HepG2 (cell line): ENCODE measurements around the gene UTF1.

ENCODE experiments used
- FOXA3 ChIP-seq: IDR thresholded peaks from 2 replicates; pipeline ENCODE4 v1.6.1; 2016; ENCODE audit warnings: missing genetic modification reagents, missing compliant biosample characterization
- JUND ChIP-seq: sonication (generic); formaldehyde crosslinking; IDR thresholded peaks from 2 replicates; pipeline ENCODE4 v1.8.0; 2022; ENCODE audit warnings: mild to moderate bottlenecking, missing genetic modification reagents
- TCF7 ChIP-seq: sonication (generic); IDR thresholded peaks from 2 replicates; pipeline ENCODE4 v1.6.1; 2016; ENCODE audit warnings: antibody characterized with exemption, low read depth
- TF ChIP-seq, protein P1 (sequence below): sonication (generic); formaldehyde crosslinking; IDR thresholded peaks from 2 replicates; pipeline ENCODE4 v1.5.0; 2020; ENCODE audit warnings: missing genetic modification reagents
- TF ChIP-seq, protein P2 (sequence below): sonication (generic); formaldehyde crosslinking; IDR thresholded peaks from 2 replicates; pipeline ENCODE4 v1.4.0; 2020; ENCODE audit warnings: missing genetic modification reagents
- TF ChIP-seq, protein P3 (sequence below): IDR thresholded peaks from 2 replicates; pipeline ENCODE4 v1.6.1; 2012; ENCODE audit warnings: low read length, improper control_type of control experiment

DNA sequence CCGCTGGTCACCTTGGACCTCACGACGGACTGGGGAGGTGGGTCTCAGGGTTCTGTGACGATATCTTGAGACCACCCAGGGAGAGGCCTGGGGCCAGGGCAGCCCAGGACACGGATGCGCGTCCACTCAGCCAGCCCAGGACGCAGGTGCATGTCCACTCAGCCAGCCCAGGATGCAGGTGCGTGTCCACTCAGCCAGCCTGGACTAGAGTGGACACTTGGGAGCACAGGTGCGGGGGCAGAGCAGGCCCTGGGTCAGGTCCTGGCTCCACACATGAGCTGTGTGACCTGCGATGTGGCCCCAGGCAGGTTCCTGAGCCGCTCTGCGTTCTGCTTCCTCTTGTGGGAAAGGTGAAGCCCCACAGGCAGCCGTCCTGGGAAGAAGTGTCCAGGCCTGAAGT is 47.8 kb upstream of the UTF1 start:
- TF ChIP-seq, protein P1, sequence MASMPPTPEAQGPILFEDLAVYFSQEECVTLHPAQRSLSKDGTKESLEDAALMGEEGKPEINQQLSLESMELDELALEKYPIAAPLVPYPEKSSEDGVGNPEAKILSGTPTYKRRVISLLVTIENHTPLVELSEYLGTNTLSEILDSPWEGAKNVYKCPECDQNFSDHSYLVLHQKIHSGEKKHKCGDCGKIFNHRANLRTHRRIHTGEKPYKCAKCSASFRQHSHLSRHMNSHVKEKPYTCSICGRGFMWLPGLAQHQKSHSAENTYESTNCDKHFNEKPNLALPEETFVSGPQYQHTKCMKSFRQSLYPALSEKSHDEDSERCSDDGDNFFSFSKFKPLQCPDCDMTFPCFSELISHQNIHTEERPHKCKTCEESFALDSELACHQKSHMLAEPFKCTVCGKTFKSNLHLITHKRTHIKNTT (CRISPR knock-in tag): no peak
- TF ChIP-seq, protein P2, sequence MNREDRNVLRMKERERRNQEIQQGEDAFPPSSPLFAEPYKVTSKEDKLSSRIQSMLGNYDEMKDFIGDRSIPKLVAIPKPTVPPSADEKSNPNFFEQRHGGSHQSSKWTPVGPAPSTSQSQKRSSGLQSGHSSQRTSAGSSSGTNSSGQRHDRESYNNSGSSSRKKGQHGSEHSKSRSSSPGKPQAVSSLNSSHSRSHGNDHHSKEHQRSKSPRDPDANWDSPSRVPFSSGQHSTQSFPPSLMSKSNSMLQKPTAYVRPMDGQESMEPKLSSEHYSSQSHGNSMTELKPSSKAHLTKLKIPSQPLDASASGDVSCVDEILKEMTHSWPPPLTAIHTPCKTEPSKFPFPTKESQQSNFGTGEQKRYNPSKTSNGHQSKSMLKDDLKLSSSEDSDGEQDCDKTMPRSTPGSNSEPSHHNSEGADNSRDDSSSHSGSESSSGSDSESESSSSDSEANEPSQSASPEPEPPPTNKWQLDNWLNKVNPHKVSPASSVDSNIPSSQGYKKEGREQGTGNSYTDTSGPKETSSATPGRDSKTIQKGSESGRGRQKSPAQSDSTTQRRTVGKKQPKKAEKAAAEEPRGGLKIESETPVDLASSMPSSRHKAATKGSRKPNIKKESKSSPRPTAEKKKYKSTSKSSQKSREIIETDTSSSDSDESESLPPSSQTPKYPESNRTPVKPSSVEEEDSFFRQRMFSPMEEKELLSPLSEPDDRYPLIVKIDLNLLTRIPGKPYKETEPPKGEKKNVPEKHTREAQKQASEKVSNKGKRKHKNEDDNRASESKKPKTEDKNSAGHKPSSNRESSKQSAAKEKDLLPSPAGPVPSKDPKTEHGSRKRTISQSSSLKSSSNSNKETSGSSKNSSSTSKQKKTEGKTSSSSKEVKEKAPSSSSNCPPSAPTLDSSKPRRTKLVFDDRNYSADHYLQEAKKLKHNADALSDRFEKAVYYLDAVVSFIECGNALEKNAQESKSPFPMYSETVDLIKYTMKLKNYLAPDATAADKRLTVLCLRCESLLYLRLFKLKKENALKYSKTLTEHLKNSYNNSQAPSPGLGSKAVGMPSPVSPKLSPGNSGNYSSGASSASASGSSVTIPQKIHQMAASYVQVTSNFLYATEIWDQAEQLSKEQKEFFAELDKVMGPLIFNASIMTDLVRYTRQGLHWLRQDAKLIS (CRISPR knock-in tag): no peak
- TF ChIP-seq, protein P3, sequence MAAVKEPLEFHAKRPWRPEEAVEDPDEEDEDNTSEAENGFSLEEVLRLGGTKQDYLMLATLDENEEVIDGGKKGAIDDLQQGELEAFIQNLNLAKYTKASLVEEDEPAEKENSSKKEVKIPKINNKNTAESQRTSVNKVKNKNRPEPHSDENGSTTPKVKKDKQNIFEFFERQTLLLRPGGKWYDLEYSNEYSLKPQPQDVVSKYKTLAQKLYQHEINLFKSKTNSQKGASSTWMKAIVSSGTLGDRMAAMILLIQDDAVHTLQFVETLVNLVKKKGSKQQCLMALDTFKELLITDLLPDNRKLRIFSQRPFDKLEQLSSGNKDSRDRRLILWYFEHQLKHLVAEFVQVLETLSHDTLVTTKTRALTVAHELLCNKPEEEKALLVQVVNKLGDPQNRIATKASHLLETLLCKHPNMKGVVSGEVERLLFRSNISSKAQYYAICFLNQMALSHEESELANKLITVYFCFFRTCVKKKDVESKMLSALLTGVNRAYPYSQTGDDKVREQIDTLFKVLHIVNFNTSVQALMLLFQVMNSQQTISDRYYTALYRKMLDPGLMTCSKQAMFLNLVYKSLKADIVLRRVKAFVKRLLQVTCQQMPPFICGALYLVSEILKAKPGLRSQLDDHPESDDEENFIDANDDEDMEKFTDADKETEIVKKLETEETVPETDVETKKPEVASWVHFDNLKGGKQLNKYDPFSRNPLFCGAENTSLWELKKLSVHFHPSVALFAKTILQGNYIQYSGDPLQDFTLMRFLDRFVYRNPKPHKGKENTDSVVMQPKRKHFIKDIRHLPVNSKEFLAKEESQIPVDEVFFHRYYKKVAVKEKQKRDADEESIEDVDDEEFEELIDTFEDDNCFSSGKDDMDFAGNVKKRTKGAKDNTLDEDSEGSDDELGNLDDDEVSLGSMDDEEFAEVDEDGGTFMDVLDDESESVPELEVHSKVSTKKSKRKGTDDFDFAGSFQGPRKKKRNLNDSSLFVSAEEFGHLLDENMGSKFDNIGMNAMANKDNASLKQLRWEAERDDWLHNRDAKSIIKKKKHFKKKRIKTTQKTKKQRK: no peak
- TF ChIP-seq TCF7 (no peak), JUND (CRISPR knock-in tag) (no peak), FOXA3 (CRISPR knock-in tag) (no peak)
